Ascending aorta (tissue), 2 donors: Measurements from ENCODE around the gene NOL8. TPM values are rescaled to one million over a fixed set of nuclear protein-coding genes. Genes with fewer than 3 reads are reported as not detected.

ENCODE experiments used
- DNase-seq, 2 donors: peaks; one replicate each; pipeline ENCODE4 v3.0.0-alpha.2; 2019; ENCODE audit warnings: low spot score in 2 of 2
- H3K27ac ChIP-seq, 2 donors: fragments of 200-600 bp; sonication (generic); one replicate each; pipeline ENCODE4 v1.5.1; 2016 to 2017; ENCODE audit warnings: mild to moderate bottlenecking in 1 of 2
- H3K27me3 ChIP-seq: fragments of 200-600 bp; sonication (generic); one replicate; pipeline ENCODE4 v1.5.1; 2017
- H3K36me3 ChIP-seq, 2 donors: fragments of 200-600 bp; sonication (generic); one replicate each; pipeline ENCODE4 v1.5.1; 2016
- H3K4me1 ChIP-seq, 2 donors: fragments of 200-600 bp; sonication (generic); one replicate each; pipeline ENCODE4 v1.5.1; 2016 to 2017; ENCODE audit warnings: mild to moderate bottlenecking in 1 of 2
- H3K4me3 ChIP-seq, 2 donors: fragments of 200-600 bp; sonication (generic); one replicate each; pipeline ENCODE4 v1.5.1; 2016 to 2017; ENCODE audit warnings: mild to moderate bottlenecking in 1 of 2
- H3K9me3 ChIP-seq, 2 donors: fragments of 200-600 bp; sonication (generic); one replicate each; pipeline ENCODE4 v1.5.1; 2016
- intact Hi-C: fragments of 100-400 bp; cut with DNase I; formaldehyde crosslinking; loops from one replicate; pipeline ENCODE4 v1.15.1; 2023
- total RNA-seq: library from RNA; depleted of rRNA; stranded (reverse); fragments of >200 nt; gene quantifications from one replicate; pipeline ENCODE4 v1.1.0, GENCODE V29; 2016
- TF ChIP-seq, protein P1 (sequence below), 3 experiments: fragments of 200-600 bp in 2 of 3; fragments of 450-650 bp in 1 of 3; sonication (generic) in 2 of 3; IDR thresholded peaks; one replicate each; pipeline ENCODE4 v1.5.1; 2016 to 2019; ENCODE audit warnings: antibody characterized with exemption in 3 of 3, mild to moderate bottlenecking in 1 of 3, moderate library complexity in 1 of 3

The NOL8 gene
- total RNA-seq, 1 donor from 2014 or later: 11.5 TPM

DNA sequence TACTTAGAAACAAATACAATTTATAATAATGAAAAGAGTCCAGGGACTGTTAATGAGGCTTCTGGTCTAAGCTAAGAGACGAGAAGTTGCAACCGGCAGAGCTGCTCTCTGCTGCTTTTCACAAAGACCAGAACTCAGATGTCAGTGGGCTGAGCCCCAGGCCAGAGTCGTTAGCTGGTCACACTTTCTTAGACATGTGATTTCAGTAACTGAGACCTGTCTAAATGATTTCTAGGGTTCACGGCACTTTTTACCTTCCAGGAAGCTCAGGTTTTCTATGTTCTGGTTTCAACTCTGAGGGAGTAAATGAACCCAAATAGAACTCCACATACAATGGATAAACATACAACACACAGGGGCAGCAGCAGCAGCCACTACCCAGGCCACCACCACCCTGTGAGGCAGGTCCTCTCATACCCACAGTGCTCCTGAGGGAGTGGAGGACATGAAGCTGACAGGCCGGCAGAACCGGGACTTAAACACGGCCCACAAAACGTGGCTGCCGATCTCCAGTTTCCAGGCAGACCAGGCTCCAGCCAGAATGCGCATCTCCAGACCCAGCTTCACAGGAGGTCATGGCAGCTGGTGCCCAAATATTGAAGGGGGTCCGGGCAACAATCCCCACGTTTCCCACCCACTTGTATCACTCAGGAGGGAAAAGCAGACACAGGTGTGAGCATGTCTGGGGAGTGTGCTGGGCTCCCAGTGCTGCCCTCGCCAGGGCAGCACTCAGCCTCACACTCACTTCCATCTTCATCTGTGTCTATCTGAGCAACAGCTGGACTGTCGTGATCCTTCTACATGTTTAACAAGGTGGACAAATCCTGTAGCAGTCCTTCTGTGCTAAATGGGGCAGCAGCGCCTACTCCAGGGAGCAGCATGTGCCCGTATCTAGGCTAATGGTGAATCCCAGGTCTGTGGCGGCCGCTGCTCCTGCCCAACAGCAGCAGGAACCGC lies 70.5 kb downstream of the NOL8 start:
- intact Hi-C loops: no loop called here
- H3K27ac ChIP-seq: no peak overlapping the region
- H3K4me3 ChIP-seq: no peak overlapping the region
- TF ChIP-seq, protein P1, sequence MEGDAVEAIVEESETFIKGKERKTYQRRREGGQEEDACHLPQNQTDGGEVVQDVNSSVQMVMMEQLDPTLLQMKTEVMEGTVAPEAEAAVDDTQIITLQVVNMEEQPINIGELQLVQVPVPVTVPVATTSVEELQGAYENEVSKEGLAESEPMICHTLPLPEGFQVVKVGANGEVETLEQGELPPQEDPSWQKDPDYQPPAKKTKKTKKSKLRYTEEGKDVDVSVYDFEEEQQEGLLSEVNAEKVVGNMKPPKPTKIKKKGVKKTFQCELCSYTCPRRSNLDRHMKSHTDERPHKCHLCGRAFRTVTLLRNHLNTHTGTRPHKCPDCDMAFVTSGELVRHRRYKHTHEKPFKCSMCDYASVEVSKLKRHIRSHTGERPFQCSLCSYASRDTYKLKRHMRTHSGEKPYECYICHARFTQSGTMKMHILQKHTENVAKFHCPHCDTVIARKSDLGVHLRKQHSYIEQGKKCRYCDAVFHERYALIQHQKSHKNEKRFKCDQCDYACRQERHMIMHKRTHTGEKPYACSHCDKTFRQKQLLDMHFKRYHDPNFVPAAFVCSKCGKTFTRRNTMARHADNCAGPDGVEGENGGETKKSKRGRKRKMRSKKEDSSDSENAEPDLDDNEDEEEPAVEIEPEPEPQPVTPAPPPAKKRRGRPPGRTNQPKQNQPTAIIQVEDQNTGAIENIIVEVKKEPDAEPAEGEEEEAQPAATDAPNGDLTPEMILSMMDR (IDR thresholded peaks at IDR 0.05): no peak
- peaks cover 86 to 95% of the 10 kb centered on the region in 2 donors for H3K36me3 ChIP-seq
- DNase-seq: no peak
- no peaks in the 10 kb centered on the region for H3K9me3 ChIP-seq
- H3K4me1 ChIP-seq: no peaks in the 10 kb centered on the region
- H3K27me3 ChIP-seq: no peaks in the 10 kb centered on the region

DNA sequence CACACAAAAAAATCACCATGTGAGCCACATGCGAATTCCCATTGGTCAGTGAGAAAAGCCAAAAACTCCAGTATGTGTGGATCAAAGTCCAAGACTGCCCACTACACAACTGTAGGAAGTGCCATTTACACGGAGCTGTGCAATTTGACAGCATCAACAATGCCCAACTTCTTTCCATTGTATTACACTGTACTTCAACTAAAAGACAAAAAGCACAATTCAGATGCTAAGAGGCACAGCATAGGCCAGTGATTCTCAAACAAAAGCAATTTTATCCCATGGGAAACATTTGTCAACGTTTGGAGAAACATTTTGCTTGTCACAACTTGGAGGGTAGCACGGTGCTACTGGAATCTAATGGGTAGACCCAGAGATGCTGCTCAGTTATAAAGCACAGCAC lies 71.5 kb downstream of the NOL8 start:
- no peak for DNase-seq
- Histone ChIP-seq H3K27ac (no peak overlapping the region), H3K4me1 (no peaks in the 10 kb centered on the region), H3K4me3 (no peak overlapping the region), H3K36me3 (peaks cover 83 to 93% of the 10 kb centered on the region in 2 donors), H3K9me3 (no peaks in the 10 kb centered on the region), H3K27me3 (no peaks in the 10 kb centered on the region)
- TF ChIP-seq, protein P1 (IDR thresholded peaks at IDR 0.05): no peak
- intact Hi-C loops: no loop called here

DNA sequence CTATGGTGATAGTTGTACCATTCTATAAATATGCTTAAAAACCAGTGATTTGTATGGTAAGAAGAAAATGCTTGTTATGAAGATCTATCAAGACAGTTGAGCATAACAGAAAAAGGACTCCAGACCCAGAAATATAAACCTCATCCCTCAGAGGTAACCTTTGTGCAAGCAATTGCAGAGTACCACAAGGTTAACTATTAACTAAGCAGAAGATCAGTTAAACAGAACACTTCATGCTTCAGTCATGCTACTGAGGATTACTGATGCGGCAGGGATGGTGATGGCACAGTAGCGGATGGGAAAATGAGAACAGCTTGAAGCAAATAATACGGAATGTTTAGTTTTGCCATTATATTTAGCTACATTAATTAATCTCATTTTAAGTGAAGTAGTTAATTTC lies 77.2 kb downstream of the NOL8 start:
- H3K27ac ChIP-seq: no peak overlapping the region
- DNase-seq: no peak
- H3K27me3 ChIP-seq: no peaks in the 10 kb centered on the region
- H3K4me1 ChIP-seq: no peaks in the 10 kb centered on the region
- H3K9me3 ChIP-seq: no peaks in the 10 kb centered on the region
- TF ChIP-seq, protein P1 (IDR thresholded peaks at IDR 0.05): no peak
- peaks cover 86 to 91% of the 10 kb centered on the region in 2 donors for H3K36me3 ChIP-seq
- intact Hi-C loops: loop anchor here (10.0 kb wide), 1 partner anchor 113 kb away; no protein-coding TSS in a partner anchor
- H3K4me3 ChIP-seq: no peak overlapping the region

Other genes with a start within 250 kb of the NOL8 start
- 48.0 TPM for gene SPTLC1, start 209.9 kb downstream of the NOL8 start, total RNA-seq
- gene IARS1, start 31.7 kb downstream of the NOL8 start, total RNA-seq: 44.4 TPM
- 0.43 TPM for gene CENPP, start 603 bp upstream of the NOL8 start, total RNA-seq
- gene OGN, start 79.2 kb upstream of the NOL8 start, total RNA-seq: 156 TPM
- 36.2 TPM for gene OMD, start 99.1 kb upstream of the NOL8 start, total RNA-seq
- 43.5 TPM for gene ASPN, start 157.2 kb upstream of the NOL8 start, total RNA-seq
- gene ECM2, start 210.6 kb upstream of the NOL8 start, total RNA-seq: 20.1 TPM